ENCODE results near the gene ELOA2. TPM values are rescaled to one million over a fixed set of nuclear protein-coding genes. Genes with fewer than 3 reads are reported as not detected.

ELOA2 gene
- total RNA-seq, 1 donor from 2014 or later, result not detected

GRCh38 chr18:47067648-47068047 lies 32.2 kb upstream of the ELOA2 start:
- Mint-ChIP-seq H3K9me3 (no peaks in the 10 kb centered on the region), H3K27ac (no peak overlapping the region), H3K36me3 (no peaks in the 10 kb centered on the region), H3K4me1 (ENCODE audit: unreplicated experiment) (no peaks in the 10 kb centered on the region), H3K4me3 (no peak overlapping the region), H3K27me3 (peaks cover 3% of the 10 kb centered on the region)
- no peak for TF ChIP-seq CTCF (conservative IDR thresholded peaks at IDR 0.05)
- DNase-seq (ENCODE audit: extremely low spot score, unreplicated experiment), result no peak

GRCh38 chr18:47063096-47063495 lies 27.7 kb upstream of the ELOA2 start:
- no peak overlapping the region for H3K4me3 Mint-ChIP-seq
- H3K27ac Mint-ChIP-seq, result no peak overlapping the region
- no peak for TF ChIP-seq CTCF (conservative IDR thresholded peaks at IDR 0.05)
- H3K9me3 Mint-ChIP-seq, result no peaks in the 10 kb centered on the region
- no peak for DNase-seq (ENCODE audit: extremely low spot score, unreplicated experiment)
- peaks cover 3% of the 10 kb centered on the region for H3K27me3 Mint-ChIP-seq
- H3K36me3 Mint-ChIP-seq, result no peaks in the 10 kb centered on the region
- no peaks in the 10 kb centered on the region for H3K4me1 Mint-ChIP-seq (ENCODE audit: unreplicated experiment)

- no peak overlapping the region for H3K4me3 Mint-ChIP-seq
- H3K27ac Mint-ChIP-seq, result no peak overlapping the region
- DNase-seq (ENCODE audit: extremely low spot score, unreplicated experiment), result no peak
- H3K4me1 Mint-ChIP-seq (ENCODE audit: unreplicated experiment), result no peaks in the 10 kb centered on the region
- TF ChIP-seq CTCF (conservative IDR thresholded peaks at IDR 0.05), result no peak
- peaks cover 3% of the 10 kb centered on the region for H3K27me3 Mint-ChIP-seq
- no peaks in the 10 kb centered on the region for H3K9me3 Mint-ChIP-seq
- no peaks in the 10 kb centered on the region for H3K36me3 Mint-ChIP-seq
Observed at GRCh38 chr18:47062471-47062870, 27.1 kb upstream of the ELOA2 start.

- Mint-ChIP-seq H3K27ac (no peak overlapping the region), H3K9me3 (no peaks in the 10 kb centered on the region), H3K4me3 (no peak overlapping the region), H3K4me1 (ENCODE audit: unreplicated experiment) (no peaks in the 10 kb centered on the region), H3K36me3 (no peaks in the 10 kb centered on the region), H3K27me3 (peaks cover 7% of the 10 kb centered on the region)
- TF ChIP-seq CTCF (conservative IDR thresholded peaks at IDR 0.05), result no peak
- no peak for DNase-seq (ENCODE audit: extremely low spot score, unreplicated experiment)
Observed at GRCh38 chr18:47054369-47054768, 18.9 kb upstream of the ELOA2 start.

GRCh38 chr18:47050468-47050867 lies 15.0 kb upstream of the ELOA2 start:
- H3K4me1 Mint-ChIP-seq (ENCODE audit: unreplicated experiment), result no peaks in the 10 kb centered on the region
- H3K9me3 Mint-ChIP-seq, result no peaks in the 10 kb centered on the region
- H3K27me3 Mint-ChIP-seq, result peaks cover 7% of the 10 kb centered on the region
- peak; percentile 84 for TF ChIP-seq CTCF (conservative IDR thresholded peaks at IDR 0.05)
- H3K4me3 Mint-ChIP-seq, result no peak overlapping the region
- no peaks in the 10 kb centered on the region for H3K36me3 Mint-ChIP-seq
- H3K27ac Mint-ChIP-seq, result no peak overlapping the region
- no peak for DNase-seq (ENCODE audit: extremely low spot score, unreplicated experiment)

- no peak for DNase-seq (ENCODE audit: extremely low spot score, unreplicated experiment)
- peaks cover 4% of the 10 kb centered on the region for H3K27me3 Mint-ChIP-seq
- H3K9me3 Mint-ChIP-seq, result peaks cover 4% of the 10 kb centered on the region
- H3K4me1 Mint-ChIP-seq (ENCODE audit: unreplicated experiment), result no peaks in the 10 kb centered on the region
- no peak overlapping the region for H3K4me3 Mint-ChIP-seq
- H3K36me3 Mint-ChIP-seq, result no peaks in the 10 kb centered on the region
- TF ChIP-seq CTCF (conservative IDR thresholded peaks at IDR 0.05), result no peak
- H3K27ac Mint-ChIP-seq, result no peak overlapping the region
Observed at GRCh38 chr18:47040982-47041381, 5.6 kb upstream of the ELOA2 start.

All from type B pancreatic cell (in vitro differentiated cells).